Testis (tissue), 3 donors: ENCODE measurements around the gene POLR3K. TPM values are rescaled to one million over a fixed set of nuclear protein-coding genes. Genes with fewer than 3 reads are reported as not detected.

Source experiments
- DNase-seq: peaks from one replicate; pipeline ENCODE4 v3.0.0-alpha.2; 2019
- H3K27ac ChIP-seq, 2 donors: fragments of 200-600 bp; sonication (generic); one replicate each; pipeline ENCODE4 v1.5.1; 2019
- H3K27me3 ChIP-seq: fragments of 200-600 bp; sonication (generic); one replicate; pipeline ENCODE4 v1.5.1; 2019
- H3K36me3 ChIP-seq: fragments of 200-600 bp; sonication (generic); one replicate; pipeline ENCODE4 v1.5.1; 2017; ENCODE audit warnings: low read depth; ENCODE audit errors: missing control alignments
- H3K4me1 ChIP-seq: fragments of 200-600 bp; sonication (generic); one replicate; pipeline ENCODE4 v1.5.1; 2019
- H3K4me3 ChIP-seq, 2 donors: fragments of 200-600 bp; sonication (generic); one replicate each; pipeline ENCODE4 v1.5.1; 2017 to 2019
- H3K9me3 ChIP-seq: fragments of 200-600 bp; sonication (generic); one replicate; pipeline ENCODE4 v1.5.1; 2017
- CTCF ChIP-seq, 3 experiments: fragments of 450-650 bp in 2 of 3; fragments of 200-600 bp in 1 of 3; sonication (generic) in 1 of 3; IDR thresholded peaks; one replicate each; pipeline ENCODE4 v1.5.1; 2016 to 2019; ENCODE audit warnings: antibody characterized with exemption in 3 of 3, mild to moderate bottlenecking in 2 of 3, moderate library complexity in 1 of 3
- POLR2A ChIP-seq: fragments of 450-650 bp; IDR thresholded peaks from one replicate; pipeline ENCODE4 v1.6.1; 2017; ENCODE audit warnings: antibody characterized with exemption, mild to moderate bottlenecking, moderate library complexity
- WGBS, 2 donors: methylation state at CpG; one replicate each; pipeline ENCODE4 v1.1.5; 2018; 5-methylcytosine and 5-hydroxymethylcytosine counted together
- intact Hi-C: fragments of 100-400 bp; cut with DNase I; formaldehyde crosslinking; loops from one replicate; pipeline ENCODE4 v1.15.1; 2023; ENCODE audit warnings: low total_unique reads
- polyA plus RNA-seq: library from polyadenylated mRNA; stranded (reverse); fragments of 350-450 nt; fragmentation: Illumina TruSeq; extraction: RNeasy Lipid Tissue Mini Kit (QIAGEN cat#74804); gene quantifications from one replicate; pipeline ENCODE4 v1.2.3, GENCODE V29; 2014; ENCODE audit warnings: low read depth, low replicate concordance; ENCODE audit not compliant: insufficient read depth
- total RNA-seq, 2 donors: library from RNA; depleted of rRNA; stranded (reverse); fragments of >200 nt; gene quantifications; one replicate each; pipeline ENCODE4 v1.2.3, GENCODE V29; 2016

POLR3K gene
- total and polyA plus RNA-seq, 3 donors from 2014 or later, result 2.4 to 6.5 (median 3.0) TPM

DNA sequence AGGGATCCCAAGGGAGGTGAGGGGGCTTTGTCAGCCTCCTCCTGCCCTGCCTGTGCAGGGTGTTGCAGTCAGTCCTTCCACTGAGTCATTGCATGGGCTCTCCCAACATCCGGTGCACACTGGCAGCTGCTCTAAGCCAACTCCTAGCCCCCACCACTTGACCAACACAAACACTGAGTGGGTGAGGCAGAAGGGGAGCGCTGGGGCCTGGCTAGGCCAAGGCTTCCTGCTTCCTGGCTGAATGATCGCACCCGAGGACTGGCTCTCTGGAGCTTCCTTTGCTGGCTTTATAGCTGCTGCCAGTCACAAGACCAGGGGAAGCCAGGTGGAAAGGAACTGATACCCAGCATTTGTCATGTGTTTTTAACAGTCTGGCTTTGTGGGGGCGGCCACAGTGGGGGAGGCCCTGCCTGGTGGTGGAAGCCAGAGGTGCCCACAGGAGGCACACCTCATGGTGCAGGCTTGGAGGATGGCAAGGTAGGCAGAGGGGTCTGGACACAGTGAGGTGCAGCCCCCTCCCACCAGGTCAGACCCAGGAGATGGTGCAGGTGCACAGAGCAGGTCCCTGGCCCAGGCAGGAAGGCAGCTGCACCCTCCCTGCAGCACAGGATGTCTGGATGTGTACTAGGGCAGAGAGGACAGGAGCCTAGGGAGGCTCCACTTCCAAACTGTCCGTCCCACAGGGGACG lies 31.5 kb upstream of the POLR3K start:
- Histone ChIP-seq H3K4me1 (no peaks in the 10 kb centered on the region), H3K4me3 (no peak overlapping the region), H3K36me3 (no peaks in the 10 kb centered on the region), H3K9me3 (no peaks in the 10 kb centered on the region), H3K27me3 (no peaks in the 10 kb centered on the region), H3K27ac (peak overlapping the region in 1 of 2 donors; percentile 24)
- intact Hi-C loops, result no loop called here
- DNase-seq, result no peak
- TF ChIP-seq CTCF (IDR thresholded peaks at IDR 0.05) (no peak), POLR2A (no peak)
- 41 to 48% methylated on average over 4 to 7 of the region's 7 CpGs for WGBS, 2 donors

DNA sequence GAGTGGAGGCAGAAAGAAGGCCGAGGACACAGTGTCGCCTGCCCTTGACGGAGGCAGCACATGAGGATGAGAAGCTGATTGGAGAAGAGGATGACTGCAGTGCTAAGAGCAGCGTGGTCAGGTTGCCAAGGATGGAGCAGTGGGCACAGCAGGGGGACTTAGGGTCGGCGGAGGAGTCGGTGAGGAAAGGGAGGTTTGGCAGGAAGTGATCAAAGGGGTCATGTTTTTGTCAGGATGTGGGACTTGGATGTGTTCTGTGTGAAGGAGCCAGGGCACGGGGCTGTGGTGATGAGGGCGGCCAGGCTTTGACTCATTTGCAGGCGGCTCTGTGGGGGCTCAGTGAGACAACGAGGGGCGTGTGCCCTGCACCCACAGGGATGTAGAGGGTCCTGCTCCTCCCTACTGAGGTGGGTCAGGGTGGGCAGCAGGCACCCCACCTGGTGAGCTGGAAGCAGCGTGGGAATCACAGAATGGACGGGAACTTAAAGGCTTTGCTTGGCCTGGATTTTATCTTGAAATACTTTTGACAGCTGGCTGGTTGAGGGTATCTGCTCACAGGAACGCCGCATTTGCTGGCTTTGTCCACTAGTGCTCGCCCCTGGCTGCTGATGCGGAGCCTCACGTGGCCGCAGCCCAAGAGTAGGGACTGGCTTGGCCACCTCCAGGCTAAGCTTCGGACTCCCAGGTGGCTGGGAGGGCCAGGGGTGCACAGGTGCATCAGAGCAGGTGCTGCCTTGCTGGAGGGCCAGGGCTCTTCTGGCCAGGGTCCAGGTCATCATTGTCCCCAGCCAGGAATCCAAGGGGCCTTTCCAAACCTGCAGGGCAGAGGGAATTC lies 30.6 kb upstream of the POLR3K start:
- intact Hi-C loops, result no loop called here
- 69 to 77% methylated on average over 16 to 21 of the region's 21 CpGs for WGBS, 2 donors
- no peaks in the 10 kb centered on the region for H3K27me3 ChIP-seq
- DNase-seq, result no peak
- no peaks in the 10 kb centered on the region for H3K36me3 ChIP-seq
- peaks cover 1% of the 10 kb centered on the region for H3K4me1 ChIP-seq
- no peaks in the 10 kb centered on the region for H3K9me3 ChIP-seq
- H3K4me3 ChIP-seq, result no peak overlapping the region
- peak overlapping the region in 1 of 2 donors; percentile 24 for H3K27ac ChIP-seq
- no peak for TF ChIP-seq CTCF (IDR thresholded peaks at IDR 0.05)
- no peak for TF ChIP-seq POLR2A

DNA sequence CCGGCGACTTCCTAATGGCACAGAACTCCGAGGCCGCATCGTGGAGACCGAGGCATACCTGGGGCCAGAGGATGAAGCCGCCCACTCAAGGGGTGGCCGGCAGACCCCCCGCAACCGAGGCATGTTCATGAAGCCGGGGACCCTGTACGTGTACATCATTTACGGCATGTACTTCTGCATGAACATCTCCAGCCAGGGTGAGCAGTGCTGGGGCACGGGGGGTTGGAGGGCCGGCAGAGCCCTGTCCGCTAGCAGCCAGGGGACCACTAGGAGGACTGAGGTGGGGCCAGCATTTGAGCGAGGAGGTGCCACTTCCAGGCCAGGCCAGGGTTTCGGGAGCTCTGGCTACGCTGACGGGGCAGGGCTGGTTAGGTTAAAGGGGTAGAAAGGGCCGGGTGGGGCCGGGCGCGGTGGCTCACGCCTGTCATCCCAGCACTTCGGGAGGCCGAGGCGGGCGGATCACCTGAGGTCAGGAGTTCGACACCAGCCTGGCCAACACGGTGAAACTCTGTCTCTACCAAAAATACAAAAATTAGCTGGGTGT lies 29.7 kb upstream of the POLR3K start:
- no peaks in the 10 kb centered on the region for H3K27me3 ChIP-seq
- peaks cover 8% of the 10 kb centered on the region for H3K4me1 ChIP-seq
- TF ChIP-seq CTCF (IDR thresholded peaks at IDR 0.05) (no peak), POLR2A (no peak)
- WGBS, 2 donors, result 93 to 95% methylated on average over 11 to 31 of the region's 31 CpGs
- no peak overlapping the region for H3K4me3 ChIP-seq
- no peaks in the 10 kb centered on the region for H3K9me3 ChIP-seq
- no peak overlapping the region for H3K27ac ChIP-seq
- no peaks in the 10 kb centered on the region for H3K36me3 ChIP-seq
- DNase-seq, result no peak
- intact Hi-C loops, result no loop called here

GRCh38 chr16:79151-80054 lies 26.0 kb upstream of the POLR3K start:
- no peak overlapping the region for H3K4me3 ChIP-seq
- H3K27ac ChIP-seq, result peak overlapping the region in 1 of 2 donors; percentile 39
- no peaks in the 10 kb centered on the region for H3K27me3 ChIP-seq
- no peak for TF ChIP-seq POLR2A
- TF ChIP-seq CTCF (IDR thresholded peaks at IDR 0.05), result no peak
- H3K4me1 ChIP-seq, result peaks cover 29% of the 10 kb centered on the region
- intact Hi-C loops, result no loop called here
- no peaks in the 10 kb centered on the region for H3K9me3 ChIP-seq
- H3K36me3 ChIP-seq, result no peaks in the 10 kb centered on the region
- 62 to 75% methylated on average over 18 to 32 of the region's 32 CpGs for WGBS, 2 donors
- DNase-seq, result no peak
